HEK293T (cell line): ENCODE results near the gene FNDC11.

ENCODE experiments used
- CTBP1 ChIP-seq: fragments of 450-650 bp; IDR thresholded peaks from 2 replicates; pipeline ENCODE4 v1.6.1; 2016; ENCODE audit warnings: borderline replicate concordance
- ELF4 ChIP-seq: fragments of 450-650 bp; IDR thresholded peaks from 2 replicates; pipeline ENCODE4 v1.6.1; 2017; ENCODE audit warnings: antibody characterized with exemption
- FOXK2 ChIP-seq: fragments of 450-650 bp; IDR thresholded peaks from 2 replicates; pipeline ENCODE4 v1.6.1; 2016; ENCODE audit warnings: mild to moderate bottlenecking
- HDGF ChIP-seq: fragments of 450-650 bp; IDR thresholded peaks from 2 replicates; pipeline ENCODE4 v1.6.1; 2017; ENCODE audit warnings: antibody characterized with exemption, borderline replicate concordance
- NFRKB ChIP-seq: fragments of 450-650 bp; IDR thresholded peaks from 2 replicates; pipeline ENCODE4 v1.6.1; 2016; ENCODE audit warnings: mild to moderate bottlenecking, moderate library complexity
- SP1 ChIP-seq: fragments of 450-650 bp; IDR thresholded peaks from 2 replicates; pipeline ENCODE4 v1.6.1; 2017
- TF ChIP-seq, protein P1 (sequence below): fragments of 450-650 bp; IDR thresholded peaks from 2 replicates; pipeline ENCODE4 v1.6.1; 2016

DNA sequence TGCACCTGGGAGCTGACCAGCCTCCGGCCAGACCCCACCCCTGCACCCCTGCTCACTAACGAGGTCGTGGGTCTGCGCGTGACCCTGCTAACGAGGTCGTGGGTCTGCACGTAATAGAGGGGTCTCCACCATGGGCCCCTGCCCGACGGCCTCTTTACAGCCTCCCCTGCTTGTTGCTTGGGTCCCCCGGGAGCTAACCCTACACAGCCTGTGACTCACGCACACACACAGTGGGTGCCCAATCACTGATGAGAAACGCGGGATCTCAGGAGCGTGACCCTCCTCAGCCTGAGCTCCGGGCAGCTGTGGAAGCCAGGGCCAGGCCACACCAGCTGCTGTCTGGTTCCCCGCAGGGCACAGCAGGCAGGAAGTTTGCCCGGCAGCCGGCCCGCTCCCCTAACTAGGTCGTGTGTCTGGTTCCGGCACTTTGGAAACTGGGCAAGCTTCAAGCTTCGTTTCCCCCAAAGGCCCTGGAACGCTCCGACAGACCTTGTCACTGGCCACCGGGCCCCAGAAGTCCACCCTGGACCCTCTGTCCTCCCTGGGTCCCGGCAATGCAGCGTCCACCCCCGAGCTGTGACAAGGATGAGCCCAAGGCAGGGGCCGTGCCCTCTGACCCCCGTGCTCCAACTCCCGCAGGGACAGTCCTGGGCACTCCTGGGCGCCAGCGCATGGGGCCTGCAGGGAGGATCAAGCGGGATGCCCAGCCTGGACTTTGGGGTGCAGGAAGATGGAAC is 17.6 kb upstream of the FNDC11 start:
- no peak for TF ChIP-seq FOXK2
- TF ChIP-seq HDGF, result no peak
- no peak for TF ChIP-seq NFRKB
- no peak for TF ChIP-seq ELF4
- TF ChIP-seq, protein P1, sequence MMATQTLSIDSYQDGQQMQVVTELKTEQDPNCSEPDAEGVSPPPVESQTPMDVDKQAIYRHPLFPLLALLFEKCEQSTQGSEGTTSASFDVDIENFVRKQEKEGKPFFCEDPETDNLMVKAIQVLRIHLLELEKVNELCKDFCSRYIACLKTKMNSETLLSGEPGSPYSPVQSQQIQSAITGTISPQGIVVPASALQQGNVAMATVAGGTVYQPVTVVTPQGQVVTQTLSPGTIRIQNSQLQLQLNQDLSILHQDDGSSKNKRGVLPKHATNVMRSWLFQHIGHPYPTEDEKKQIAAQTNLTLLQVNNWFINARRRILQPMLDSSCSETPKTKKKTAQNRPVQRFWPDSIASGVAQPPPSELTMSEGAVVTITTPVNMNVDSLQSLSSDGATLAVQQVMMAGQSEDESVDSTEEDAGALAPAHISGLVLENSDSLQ, result no peak
- no peak for TF ChIP-seq SP1
- TF ChIP-seq CTBP1, result no peak
